Measurements from ENCODE around the gene GDF15.

GDF15 gene

DNA sequence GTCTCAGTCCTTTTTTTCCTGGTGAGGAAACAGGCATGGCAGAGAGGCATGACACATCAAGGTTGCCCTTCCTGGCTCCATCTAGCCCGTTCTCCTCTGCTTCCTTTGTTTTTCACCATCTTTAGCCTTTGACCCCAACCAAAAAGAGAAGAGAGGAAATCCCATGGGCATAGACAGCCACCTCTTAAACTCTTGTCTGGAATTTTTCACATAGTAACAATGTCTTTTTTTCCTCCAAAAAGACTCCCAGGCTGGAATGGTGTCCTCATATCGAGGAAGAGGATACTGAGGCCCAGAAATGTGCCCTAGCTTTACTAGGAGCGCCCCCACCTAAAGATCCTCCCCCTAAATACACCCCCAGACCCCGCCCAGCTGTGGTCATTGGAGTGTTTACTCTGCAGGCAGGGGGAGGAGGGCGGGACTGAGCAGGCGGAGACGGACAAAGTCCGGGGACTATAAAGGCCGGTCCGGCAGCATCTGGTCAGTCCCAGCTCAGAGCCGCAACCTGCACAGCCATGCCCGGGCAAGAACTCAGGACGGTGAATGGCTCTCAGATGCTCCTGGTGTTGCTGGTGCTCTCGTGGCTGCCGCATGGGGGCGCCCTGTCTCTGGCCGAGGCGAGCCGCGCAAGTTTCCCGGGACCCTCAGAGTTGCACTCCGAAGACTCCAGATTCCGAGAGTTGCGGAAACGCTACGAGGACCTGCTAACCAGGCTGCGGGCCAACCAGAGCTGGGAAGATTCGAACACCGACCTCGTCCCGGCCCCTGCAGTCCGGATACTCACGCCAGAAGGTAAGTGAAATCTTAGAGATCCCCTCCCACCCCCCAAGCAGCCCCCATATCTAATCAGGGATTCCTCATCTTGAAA is at the start of gene GDF15:
Gene GDF15 (plus strand): TSS at position 484 of the 868 bp plus-strand sequence. CDS start 32 bp downstream, at position 516.
- Histone ChIP-seq H3K4me3 (ENCODE audit: low read length in 2 of 2) (peak within 1 kb of the TSS in 1 of 2 donors; percentile 15), H3K4me1 (ENCODE audit: control insufficient read depth, insufficient read depth, low read length) (peaks cover 12% of the 10 kb centered on the region), H3K27ac (ENCODE audit: low read length) (no peak within 1 kb of the TSS), H3K27me3 (ENCODE audit: control insufficient read depth in 1 of 2, insufficient read depth in 2 of 2, low read length in 2 of 2) (peaks cover 12 to 35% of the 10 kb centered on the region in 2 donors), H3K9me3 (ENCODE audit: control insufficient read depth in 2 of 2, low read length in 2 of 2) (no peaks in the 10 kb centered on the region), H3K9ac (ENCODE audit: low read length in 2 of 2) (no peak within 1 kb of the TSS), H3K36me3 (ENCODE audit: control insufficient read depth in 2 of 2, insufficient read depth in 2 of 2, low read length in 2 of 2) (no peaks in the 10 kb centered on the region)

DNA sequence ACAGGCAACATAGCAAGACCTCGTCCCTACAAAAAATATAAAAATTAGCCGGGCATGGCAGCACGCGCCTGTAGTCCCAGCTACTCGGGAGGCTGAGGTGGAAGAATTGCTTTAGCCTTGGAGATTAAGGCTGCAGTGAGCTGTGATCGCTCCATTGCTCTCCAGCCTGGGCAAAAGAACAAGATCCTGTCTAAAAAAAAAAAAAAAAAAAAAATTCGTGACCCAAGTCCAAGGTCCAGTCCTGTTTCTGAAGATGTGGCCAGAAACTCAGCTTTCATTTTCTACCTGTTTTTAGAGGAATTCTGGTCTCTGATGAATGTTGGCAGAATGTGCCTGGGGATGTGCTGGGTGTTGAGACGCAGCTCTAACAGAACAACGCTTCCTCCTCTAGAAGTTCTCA is 47.4 kb upstream of the GDF15 start:
- Histone ChIP-seq H3K9ac (ENCODE audit: low read length in 2 of 2) (no peak overlapping the region), H3K4me3 (ENCODE audit: low read length in 2 of 2) (no peak overlapping the region), H3K4me1 (ENCODE audit: control insufficient read depth, insufficient read depth, low read length) (peaks cover 24% of the 10 kb centered on the region), H3K9me3 (ENCODE audit: control insufficient read depth in 2 of 2, low read length in 2 of 2) (no peaks in the 10 kb centered on the region), H3K27me3 (ENCODE audit: control insufficient read depth in 1 of 2, insufficient read depth in 2 of 2, low read length in 2 of 2) (no peaks in the 10 kb centered on the region), H3K36me3 (ENCODE audit: control insufficient read depth in 2 of 2, insufficient read depth in 2 of 2, low read length in 2 of 2) (no peaks in the 10 kb centered on the region), H3K27ac (ENCODE audit: low read length) (no peak overlapping the region)

DNA sequence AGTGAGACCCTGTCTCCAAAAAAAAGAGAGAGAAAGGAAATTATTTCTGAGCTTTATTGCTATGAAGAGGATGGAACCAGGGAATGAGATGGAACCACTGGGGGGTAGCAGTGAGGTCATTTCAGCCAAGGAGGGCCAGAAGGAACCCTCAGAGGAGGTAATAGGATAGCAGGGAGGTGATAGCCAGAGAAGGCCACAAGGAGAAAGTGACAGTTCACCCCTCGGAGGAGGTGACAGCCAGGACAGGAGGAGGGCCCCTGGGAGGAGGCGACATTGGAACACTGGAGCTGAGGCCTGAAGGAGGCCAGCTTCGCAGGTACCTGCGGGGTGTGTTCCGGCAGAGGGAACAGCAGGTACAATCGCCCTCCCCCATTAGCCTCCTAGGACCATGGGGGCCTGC is 46.2 kb upstream of the GDF15 start:
- no peaks in the 10 kb centered on the region for H3K36me3 ChIP-seq (ENCODE audit: control insufficient read depth in 2 of 2, insufficient read depth in 2 of 2, low read length in 2 of 2)
- H3K4me3 ChIP-seq (ENCODE audit: low read length in 2 of 2) = peak overlapping the region; percentile 73 to 91
- no peaks in the 10 kb centered on the region for H3K27me3 ChIP-seq (ENCODE audit: control insufficient read depth in 1 of 2, insufficient read depth in 2 of 2, low read length in 2 of 2)
- H3K9me3 ChIP-seq (ENCODE audit: control insufficient read depth in 2 of 2, low read length in 2 of 2) = no peaks in the 10 kb centered on the region
- no peak overlapping the region for H3K27ac ChIP-seq (ENCODE audit: low read length)
- peaks cover 26% of the 10 kb centered on the region for H3K4me1 ChIP-seq (ENCODE audit: control insufficient read depth, insufficient read depth, low read length)
- H3K9ac ChIP-seq (ENCODE audit: low read length in 2 of 2) = peak overlapping the region; percentile 47 to 72

GRCh38 chr19:18340190-18340989 is 45.6 kb upstream of the GDF15 start, which contains the start of gene PGPEP1:
PGPEP1 (plus strand) TSS chr19:18340598; CDS start chr19:18340682, 84 bp downstream.
- Histone ChIP-seq H3K4me3 (ENCODE audit: low read length in 2 of 2) (peak within 1 kb of the TSS; percentile 73 to 91), H3K9ac (ENCODE audit: low read length in 2 of 2) (peak within 1 kb of the TSS; percentile 69 to 72), H3K36me3 (ENCODE audit: control insufficient read depth in 2 of 2, insufficient read depth in 2 of 2, low read length in 2 of 2) (no peaks in the 10 kb centered on the region), H3K27me3 (ENCODE audit: control insufficient read depth in 1 of 2, insufficient read depth in 2 of 2, low read length in 2 of 2) (no peaks in the 10 kb centered on the region), H3K27ac (ENCODE audit: low read length) (peak within 1 kb of the TSS; percentile 53), H3K4me1 (ENCODE audit: control insufficient read depth, insufficient read depth, low read length) (peaks cover 26% of the 10 kb centered on the region), H3K9me3 (ENCODE audit: control insufficient read depth in 2 of 2, low read length in 2 of 2) (no peaks in the 10 kb centered on the region)

DNA sequence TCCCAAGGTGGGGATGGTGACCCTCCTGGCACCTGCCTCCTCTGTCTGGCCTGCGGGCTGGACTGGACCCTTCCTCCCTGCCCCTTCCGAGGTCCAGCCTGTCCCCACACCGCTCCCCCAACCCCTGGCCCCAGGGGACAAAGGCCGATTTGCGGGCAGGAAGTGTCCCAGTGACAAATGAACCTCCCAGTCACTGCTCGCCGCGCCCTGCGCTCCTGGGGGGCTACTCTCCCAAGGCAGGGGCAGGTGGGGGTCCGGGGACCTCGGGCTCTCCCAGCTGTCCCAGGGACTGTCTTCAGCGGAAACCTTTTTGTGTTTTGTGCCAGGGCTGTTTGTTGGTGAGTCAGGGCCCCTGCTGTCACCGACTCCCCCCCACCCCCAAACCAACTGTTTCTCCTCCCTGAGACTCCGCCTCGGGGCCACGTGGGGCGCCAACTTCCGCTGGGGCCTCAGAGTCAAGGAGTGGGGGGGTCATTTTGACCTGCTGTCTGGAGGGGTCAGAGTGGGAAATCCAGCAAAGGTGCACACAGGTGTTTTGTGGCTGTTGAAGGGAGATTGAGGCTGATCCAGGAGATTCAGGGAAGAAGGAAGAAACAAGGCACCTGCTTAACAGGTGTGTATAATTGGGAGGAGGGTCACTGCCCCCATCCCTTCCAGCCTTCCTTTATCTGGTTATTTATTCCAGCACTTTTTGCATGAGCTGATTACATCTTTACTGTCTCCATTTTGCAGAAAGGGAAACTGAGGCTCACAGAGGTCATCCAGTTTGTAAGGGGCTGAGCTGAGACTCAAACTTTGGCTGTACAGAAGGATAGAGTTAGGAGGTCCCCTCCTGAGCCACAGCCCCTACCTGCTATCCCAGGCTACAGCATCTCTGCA is 44.7 kb upstream of the GDF15 start:
- H3K4me3 ChIP-seq (ENCODE audit: low read length in 2 of 2) = peak overlapping the region; percentile 73 to 91
- peaks cover 0 to under 1% of the 10 kb centered on the region in 2 donors for H3K36me3 ChIP-seq (ENCODE audit: control insufficient read depth in 2 of 2, insufficient read depth in 2 of 2, low read length in 2 of 2)
- H3K9me3 ChIP-seq (ENCODE audit: control insufficient read depth in 2 of 2, low read length in 2 of 2) = no peaks in the 10 kb centered on the region
- peak overlapping the region; percentile 53 for H3K27ac ChIP-seq (ENCODE audit: low read length)
- no peaks in the 10 kb centered on the region for H3K27me3 ChIP-seq (ENCODE audit: control insufficient read depth in 1 of 2, insufficient read depth in 2 of 2, low read length in 2 of 2)
- H3K9ac ChIP-seq (ENCODE audit: low read length in 2 of 2) = peak overlapping the region; percentile 69 to 72
- peaks cover 26% of the 10 kb centered on the region for H3K4me1 ChIP-seq (ENCODE audit: control insufficient read depth, insufficient read depth, low read length)

GRCh38 chr19:18342090-18342632 is 43.8 kb upstream of the GDF15 start:
- H3K27me3 ChIP-seq (ENCODE audit: control insufficient read depth in 1 of 2, insufficient read depth in 2 of 2, low read length in 2 of 2) = no peaks in the 10 kb centered on the region
- H3K27ac ChIP-seq (ENCODE audit: low read length) = no peak overlapping the region
- H3K4me1 ChIP-seq (ENCODE audit: control insufficient read depth, insufficient read depth, low read length) = peaks cover 26% of the 10 kb centered on the region
- peak overlapping the region in 1 of 2 donors; percentile 3 for H3K4me3 ChIP-seq (ENCODE audit: low read length in 2 of 2)
- no peaks in the 10 kb centered on the region for H3K9me3 ChIP-seq (ENCODE audit: control insufficient read depth in 2 of 2, low read length in 2 of 2)
- H3K36me3 ChIP-seq (ENCODE audit: control insufficient read depth in 2 of 2, insufficient read depth in 2 of 2, low read length in 2 of 2) = peaks cover 0 to 2% of the 10 kb centered on the region in 2 donors
- H3K9ac ChIP-seq (ENCODE audit: low read length in 2 of 2) = no peak overlapping the region

DNA sequence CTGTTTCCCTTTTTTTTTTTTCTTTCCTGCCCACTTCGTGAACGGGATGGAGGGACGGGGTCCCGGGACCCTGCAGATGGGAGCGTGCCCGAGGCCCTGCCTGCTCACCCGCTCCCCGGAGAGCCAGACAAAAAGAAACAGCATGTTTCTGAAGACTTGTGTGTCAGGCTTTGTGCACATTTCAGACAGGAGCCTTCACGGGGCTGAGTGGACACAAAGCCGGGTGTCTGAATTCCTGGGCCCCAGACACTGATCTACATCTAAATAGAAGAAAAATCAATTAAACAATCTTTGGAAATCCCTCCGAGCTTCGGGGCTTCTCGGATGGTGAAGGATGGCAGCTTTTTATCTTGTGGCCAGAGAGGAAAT is 41.4 kb upstream of the GDF15 start:
- H3K9ac ChIP-seq (ENCODE audit: low read length in 2 of 2) = no peak overlapping the region
- H3K27ac ChIP-seq (ENCODE audit: low read length) = no peak overlapping the region
- H3K36me3 ChIP-seq (ENCODE audit: control insufficient read depth in 2 of 2, insufficient read depth in 2 of 2, low read length in 2 of 2) = peaks cover 0 to 2% of the 10 kb centered on the region in 2 donors
- H3K9me3 ChIP-seq (ENCODE audit: control insufficient read depth in 2 of 2, low read length in 2 of 2) = no peaks in the 10 kb centered on the region
- no peaks in the 10 kb centered on the region for H3K27me3 ChIP-seq (ENCODE audit: control insufficient read depth in 1 of 2, insufficient read depth in 2 of 2, low read length in 2 of 2)
- peaks cover 26% of the 10 kb centered on the region for H3K4me1 ChIP-seq (ENCODE audit: control insufficient read depth, insufficient read depth, low read length)
- no peak overlapping the region for H3K4me3 ChIP-seq (ENCODE audit: low read length in 2 of 2)

DNA sequence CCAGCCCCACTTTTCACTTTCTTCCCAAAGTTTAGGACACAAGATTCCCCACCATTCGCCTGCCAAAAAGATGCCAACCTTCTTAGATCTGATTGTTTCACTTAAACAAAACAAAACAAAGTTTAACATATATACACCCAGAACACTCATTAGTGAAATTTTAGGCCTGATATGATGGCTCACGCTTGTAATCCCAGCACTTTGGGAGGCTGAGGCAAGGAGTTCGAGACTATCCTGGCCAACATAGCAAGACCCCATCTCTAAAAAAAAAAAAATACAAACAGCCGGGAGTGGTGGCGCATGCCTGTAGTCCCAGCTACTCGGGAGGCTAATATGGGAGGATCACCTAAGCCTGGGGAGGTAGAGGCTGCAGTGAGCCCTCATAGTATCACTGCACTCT is 40.7 kb upstream of the GDF15 start:
- Histone ChIP-seq H3K4me1 (ENCODE audit: control insufficient read depth, insufficient read depth, low read length) (peaks cover 19% of the 10 kb centered on the region), H3K27ac (ENCODE audit: low read length) (no peak overlapping the region), H3K9ac (ENCODE audit: low read length in 2 of 2) (no peak overlapping the region), H3K27me3 (ENCODE audit: control insufficient read depth in 1 of 2, insufficient read depth in 2 of 2, low read length in 2 of 2) (no peaks in the 10 kb centered on the region), H3K4me3 (ENCODE audit: low read length in 2 of 2) (no peak overlapping the region), H3K9me3 (ENCODE audit: control insufficient read depth in 2 of 2, low read length in 2 of 2) (no peaks in the 10 kb centered on the region), H3K36me3 (ENCODE audit: control insufficient read depth in 2 of 2, insufficient read depth in 2 of 2, low read length in 2 of 2) (peaks cover 0 to 2% of the 10 kb centered on the region in 2 donors)

DNA sequence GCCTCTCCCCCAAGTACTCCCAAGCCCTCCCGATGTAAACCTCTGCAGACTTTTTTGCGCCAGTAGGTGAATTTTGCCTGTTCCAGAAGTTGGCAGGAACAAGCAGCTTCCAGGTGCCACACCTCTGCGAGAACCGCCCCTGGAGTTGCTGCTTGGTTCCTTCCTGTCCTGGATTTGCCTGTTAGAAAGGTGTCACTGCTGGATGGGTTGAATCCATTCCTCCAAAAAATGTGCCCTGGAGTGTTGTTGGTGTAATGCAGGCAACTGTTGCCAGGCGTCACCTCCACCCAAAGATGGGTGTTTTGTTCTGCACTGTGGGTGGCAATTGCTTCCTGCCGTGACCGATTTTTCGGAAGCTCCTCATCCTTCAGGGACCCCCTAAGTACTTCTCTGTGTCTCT is 39.9 kb upstream of the GDF15 start:
- peaks cover 12% of the 10 kb centered on the region for H3K4me1 ChIP-seq (ENCODE audit: control insufficient read depth, insufficient read depth, low read length)
- H3K4me3 ChIP-seq (ENCODE audit: low read length in 2 of 2) = no peak overlapping the region
- H3K9me3 ChIP-seq (ENCODE audit: control insufficient read depth in 2 of 2, low read length in 2 of 2) = no peaks in the 10 kb centered on the region
- no peaks in the 10 kb centered on the region for H3K27me3 ChIP-seq (ENCODE audit: control insufficient read depth in 1 of 2, insufficient read depth in 2 of 2, low read length in 2 of 2)
- peaks cover 0 to 2% of the 10 kb centered on the region in 2 donors for H3K36me3 ChIP-seq (ENCODE audit: control insufficient read depth in 2 of 2, insufficient read depth in 2 of 2, low read length in 2 of 2)
- H3K9ac ChIP-seq (ENCODE audit: low read length in 2 of 2) = no peak overlapping the region
- H3K27ac ChIP-seq (ENCODE audit: low read length) = no peak overlapping the region

GRCh38 chr19:18348171-18348570 is 37.8 kb upstream of the GDF15 start:
- Histone ChIP-seq H3K4me1 (ENCODE audit: control insufficient read depth, insufficient read depth, low read length) (peaks cover 3% of the 10 kb centered on the region), H3K9me3 (ENCODE audit: control insufficient read depth in 2 of 2, low read length in 2 of 2) (no peaks in the 10 kb centered on the region), H3K4me3 (ENCODE audit: low read length in 2 of 2) (no peak overlapping the region), H3K27ac (ENCODE audit: low read length) (no peak overlapping the region), H3K9ac (ENCODE audit: low read length in 2 of 2) (no peak overlapping the region), H3K27me3 (ENCODE audit: control insufficient read depth in 1 of 2, insufficient read depth in 2 of 2, low read length in 2 of 2) (no peaks in the 10 kb centered on the region), H3K36me3 (ENCODE audit: control insufficient read depth in 2 of 2, insufficient read depth in 2 of 2, low read length in 2 of 2) (peaks cover 0 to 2% of the 10 kb centered on the region in 2 donors)
